HG03159 (cell line): ENCODE results near the gene SLC6A2.
"Not testable (repeated sequence)": the region's sequence is repeated elsewhere in the genome, so short reads cannot be mapped to it uniquely, and the experiment has no call there.

Experiments used
- ATAC-seq: cut with Tn5 transposase; IDR thresholded peaks from one replicate; pipeline ENCODE4 v1.9.1; 2021; ENCODE audit warnings: mild to moderate bottlenecking, moderate library complexity; ENCODE audit not compliant: unreplicated experiment

Gene SLC6A2

GRCh38 chr16:55655897-55656681 is at the start of gene SLC6A2:
Gene SLC6A2 (plus strand): TSS chr16:55655988. CDS start chr16:55656695, 707 bp downstream.
- no peak for ATAC-seq

- no peak for ATAC-seq
Observed at GRCh38 chr16:55613613-55614335, 42.0 kb upstream of the SLC6A2 start.

- no peak for ATAC-seq
Observed at GRCh38 chr16:55615071-55615470, 40.7 kb upstream of the SLC6A2 start.

- ATAC-seq, result not testable (repeated sequence)
Observed at GRCh38 chr16:55615670-55616069, 40.1 kb upstream of the SLC6A2 start.

GRCh38 chr16:55621771-55622170 is 34.0 kb upstream of the SLC6A2 start:
- no peak for ATAC-seq

- ATAC-seq, result no peak
Observed at GRCh38 chr16:55622272-55622671, 33.5 kb upstream of the SLC6A2 start.

GRCh38 chr16:55622930-55623561 is 32.7 kb upstream of the SLC6A2 start:
- no peak for ATAC-seq

GRCh38 chr16:55623640-55624039 is 32.1 kb upstream of the SLC6A2 start:
- no peak for ATAC-seq

- no peak for ATAC-seq
Observed at GRCh38 chr16:55624696-55625095, 31.1 kb upstream of the SLC6A2 start.

- ATAC-seq, result no peak
Observed at GRCh38 chr16:55625843-55626242, 29.9 kb upstream of the SLC6A2 start.

- no peak for ATAC-seq
Observed at GRCh38 chr16:55628306-55628968, 27.4 kb upstream of the SLC6A2 start.

- ATAC-seq, result no peak
Observed at GRCh38 chr16:55630774-55631173, 25.0 kb upstream of the SLC6A2 start.

GRCh38 chr16:55632259-55632658 is 23.5 kb upstream of the SLC6A2 start:
- no peak for ATAC-seq

GRCh38 chr16:55634193-55634592 is 21.6 kb upstream of the SLC6A2 start:
- no peak for ATAC-seq

GRCh38 chr16:55638256-55638655 is 17.5 kb upstream of the SLC6A2 start:
- ATAC-seq, result no peak

- no peak for ATAC-seq
Observed at GRCh38 chr16:55640701-55641327, 15.0 kb upstream of the SLC6A2 start.

GRCh38 chr16:55641430-55642056 is 14.2 kb upstream of the SLC6A2 start:
- ATAC-seq, result no peak

GRCh38 chr16:55642611-55643010 is 13.2 kb upstream of the SLC6A2 start:
- no peak for ATAC-seq

- no peak for ATAC-seq
Observed at GRCh38 chr16:55643161-55643970, 12.4 kb upstream of the SLC6A2 start.
